Measurements from ENCODE around the gene ZBTB21.
A peak's percentile ranks its signal among the peaks of the same experiment; 100 is the strongest.
"Not testable (repeated sequence)": the region's sequence is repeated elsewhere in the genome, so short reads cannot be mapped to it uniquely, and the experiment has no call there.

Gene ZBTB21

GRCh38 chr21:42016364-42016985 is 6.3 kb upstream of the ZBTB21 start:
- no peak for DNase-seq

- DNase-seq, result peak; percentile 72 to 84
These were observed 3.8 kb upstream of the ZBTB21 start for GRCh38 chr21:42013931-42014330.

- DNase-seq, result no peak
These were observed 3.2 kb upstream of the ZBTB21 start for GRCh38 chr21:42013376-42013775.

DNA sequence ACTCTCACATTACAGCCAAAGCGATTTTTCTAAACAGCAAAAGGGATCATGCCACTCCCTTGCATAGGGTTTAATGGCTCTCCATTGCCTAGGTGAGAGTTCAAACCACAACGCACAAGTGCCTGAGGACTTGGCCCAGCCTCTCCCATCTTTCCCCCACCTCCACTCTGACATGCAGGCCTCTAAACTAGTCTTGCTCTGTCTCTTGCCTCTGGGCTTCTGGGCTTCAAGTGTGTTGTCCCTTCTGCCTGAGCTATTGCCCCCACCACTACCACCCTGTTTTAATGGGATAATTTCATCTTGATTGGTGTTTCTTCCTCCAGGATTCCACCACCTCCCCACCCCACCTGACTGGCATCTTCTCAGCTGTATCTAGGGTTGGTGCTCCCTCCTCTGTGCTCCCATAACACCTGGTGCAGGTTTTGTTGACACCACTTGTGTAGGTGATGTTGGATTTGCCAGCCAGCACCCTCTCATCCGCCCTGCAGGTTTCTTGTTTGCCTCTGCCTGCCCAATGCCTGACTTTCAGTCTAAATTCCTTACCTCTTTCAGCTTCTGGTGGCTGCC is 2.7 kb upstream of the ZBTB21 start:
- DNase-seq, result no peak

GRCh38 chr21:42012344-42012743 is 2.2 kb upstream of the ZBTB21 start:
- DNase-seq, result no peak

DNA sequence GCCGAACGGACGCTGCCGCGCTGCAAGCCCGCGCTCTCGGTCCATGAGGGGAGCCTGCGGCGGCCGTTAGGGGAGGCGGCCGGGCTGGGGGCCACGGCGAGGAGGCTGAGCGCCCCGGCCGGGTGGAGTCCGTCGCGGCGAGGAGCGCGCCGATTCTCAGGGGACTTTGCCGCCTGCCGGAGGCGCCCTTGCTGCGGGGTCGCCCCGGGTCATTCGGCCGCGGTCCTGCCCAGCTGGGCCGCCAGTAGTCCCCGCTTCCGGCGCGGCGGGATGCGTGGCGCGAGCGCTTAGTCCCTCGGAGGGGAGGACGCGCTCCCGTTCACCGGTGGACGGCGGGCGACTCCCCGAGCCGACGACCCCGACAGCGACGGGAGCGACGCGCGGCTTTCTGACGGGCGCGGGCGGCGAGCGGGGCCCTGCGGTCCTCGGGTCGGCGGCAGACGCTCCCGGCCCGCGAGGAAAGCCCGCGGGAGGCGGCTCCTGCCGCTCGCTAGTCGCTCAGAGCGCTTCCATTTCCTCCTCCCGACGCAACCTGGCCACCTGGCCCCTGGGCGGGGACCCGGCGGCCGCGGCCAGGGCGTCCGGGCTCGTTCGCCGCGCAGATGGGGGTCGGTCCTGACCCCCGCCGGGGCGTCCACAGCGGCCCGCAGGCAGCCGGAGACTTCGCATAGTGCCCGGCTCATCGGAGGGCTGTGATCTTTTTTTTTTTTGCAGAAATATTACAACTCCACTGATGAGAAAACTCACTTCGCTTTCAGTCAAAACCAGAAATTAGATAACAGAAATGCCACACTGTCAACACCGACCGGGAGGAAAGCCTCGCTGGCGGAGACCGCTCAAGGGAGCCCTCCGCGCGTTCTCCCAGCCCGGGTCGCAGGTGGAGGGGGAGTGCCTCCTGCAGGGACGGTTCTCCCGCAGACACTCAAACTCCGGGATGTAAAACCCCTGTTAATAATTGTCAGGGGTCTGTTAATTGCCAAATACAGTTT is 641 bp upstream of the ZBTB21 start:
- DNase-seq, result peak; percentile 21 to 79

- peak; percentile 28 to 85 for DNase-seq
These were observed 936 bp downstream of the ZBTB21 start for GRCh38 chr21:42009018-42009830.

GRCh38 chr21:42007356-42007940 is 2.7 kb downstream of the ZBTB21 start:
- DNase-seq, result no peak

DNA sequence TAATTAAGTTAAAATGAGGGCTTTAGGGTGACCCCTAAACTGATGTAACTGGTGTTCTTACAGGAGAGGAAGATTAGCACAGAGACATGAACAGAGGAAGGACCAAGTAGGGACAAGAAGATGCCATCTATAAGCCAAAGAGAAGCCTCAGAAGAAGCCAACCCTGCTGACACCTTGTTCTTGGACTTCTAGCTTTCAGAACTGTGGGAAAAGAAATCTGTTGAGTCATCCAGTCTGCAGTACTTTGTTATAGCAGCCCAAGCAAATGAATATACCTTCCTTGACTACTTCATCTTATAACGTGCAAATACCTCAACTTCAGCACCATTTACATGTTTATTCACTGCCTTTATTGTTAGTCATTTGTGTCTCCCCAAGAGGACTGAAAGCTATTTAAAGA is 3.4 kb downstream of the ZBTB21 start:
- no peak for DNase-seq

GRCh38 chr21:42004406-42005199 is 5.6 kb downstream of the ZBTB21 start:
- DNase-seq, result no peak

DNA sequence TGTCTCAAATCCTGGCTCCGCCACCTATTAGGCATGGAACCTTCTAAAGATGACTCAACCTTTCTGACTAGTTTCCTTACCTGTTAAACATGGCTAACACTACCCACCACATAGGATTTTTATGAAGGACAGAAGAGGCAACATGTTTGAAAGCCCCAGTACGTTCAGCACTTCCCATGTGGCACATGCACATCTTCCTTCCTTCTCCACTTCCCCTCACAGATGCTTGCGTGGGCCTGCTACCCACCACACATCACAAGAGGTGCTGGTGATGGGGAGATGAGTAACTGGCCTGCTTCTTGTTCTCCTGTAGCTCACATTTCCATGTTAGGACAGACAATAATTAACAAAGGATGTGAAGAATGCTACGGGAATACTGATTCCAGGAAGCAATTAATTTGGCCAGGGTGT is 7.1 kb downstream of the ZBTB21 start:
- no peak for DNase-seq

DNA sequence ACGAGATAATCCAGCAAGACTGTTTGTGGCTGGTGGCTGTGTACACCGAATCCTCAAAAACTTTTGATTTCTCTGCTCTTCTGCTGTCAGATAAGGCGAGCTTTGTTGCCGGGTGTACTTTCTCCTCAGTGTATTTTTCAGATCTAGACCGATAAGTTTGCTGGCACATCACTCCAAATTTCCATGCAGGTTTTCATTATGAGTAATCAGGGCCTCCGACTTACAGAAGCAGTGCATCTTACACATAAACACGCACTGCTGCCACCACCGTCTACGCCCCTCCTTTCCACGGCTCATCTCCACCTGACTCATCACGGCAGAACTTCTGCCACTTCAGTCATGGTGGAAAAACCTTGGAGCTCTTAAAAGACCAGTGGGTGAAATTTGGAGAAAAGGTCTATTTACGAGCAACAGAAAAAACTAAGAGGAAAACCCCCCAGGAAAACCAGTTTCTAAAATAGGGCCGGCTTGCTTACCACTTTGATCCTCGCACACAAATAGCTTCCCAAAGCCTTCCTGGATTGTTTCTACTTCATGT is 7.7 kb downstream of the ZBTB21 start:
- no peak for DNase-seq

DNA sequence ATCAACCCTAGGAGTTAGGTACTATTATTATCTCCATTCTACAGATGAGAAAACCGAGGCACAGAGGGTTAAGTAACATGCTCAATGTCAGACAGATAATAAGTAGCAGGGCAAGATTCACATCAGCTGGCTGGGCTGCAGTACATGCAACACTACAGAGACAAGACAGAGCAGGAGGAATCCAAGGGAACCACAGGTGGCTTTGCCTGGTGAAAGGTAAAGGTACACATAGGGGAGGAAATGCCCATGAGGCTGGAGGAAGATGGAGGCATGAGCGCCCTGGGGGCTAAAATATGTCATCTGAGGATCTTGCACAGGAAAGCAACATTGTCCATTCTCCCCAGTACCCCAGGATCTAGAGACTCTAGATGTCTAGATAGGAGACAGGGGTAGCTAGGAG is 8.4 kb downstream of the ZBTB21 start:
- no peak for DNase-seq

DNA sequence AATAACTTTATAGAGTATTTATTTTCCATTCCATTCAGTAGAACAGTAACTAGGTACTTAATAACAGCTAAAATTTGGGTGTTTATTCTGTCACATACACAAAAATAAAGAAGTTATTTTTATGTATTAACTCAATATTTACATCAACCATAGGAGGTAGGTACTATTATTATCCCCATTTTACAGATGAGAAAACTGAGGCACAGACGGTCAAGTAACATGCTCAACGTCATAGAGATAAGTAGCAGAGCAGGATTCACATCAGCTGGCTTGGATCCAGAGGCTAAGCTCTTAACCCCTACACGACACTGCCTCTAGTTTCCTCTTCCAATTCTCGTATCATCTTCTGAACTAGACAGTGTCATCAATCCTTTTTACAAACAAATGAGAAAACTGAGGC is 9.3 kb downstream of the ZBTB21 start:
- DNase-seq, result no peak

DNA sequence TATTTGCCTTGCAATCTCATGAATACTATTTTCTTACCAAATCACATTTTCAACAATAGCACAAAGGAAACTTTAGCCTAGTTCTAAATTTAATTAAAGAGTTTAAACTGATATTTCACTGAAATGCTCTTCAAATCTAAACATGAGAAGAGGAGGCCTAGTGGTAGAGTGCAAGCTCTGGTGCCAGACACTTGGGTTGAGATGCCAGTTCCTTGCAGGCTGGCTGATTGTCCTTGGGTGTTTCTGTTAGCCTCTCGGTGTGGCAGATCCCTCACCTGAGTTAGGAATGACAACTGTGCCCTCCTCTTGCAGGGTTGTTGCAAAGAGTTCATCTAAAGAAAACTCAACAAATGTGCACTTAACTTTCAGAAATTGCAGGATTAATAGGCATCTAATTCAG is 12.5 kb downstream of the ZBTB21 start:
- DNase-seq, result no peak

- DNase-seq, result no peak
These were observed 14.6 kb downstream of the ZBTB21 start for GRCh38 chr21:41995577-41995976.

DNA sequence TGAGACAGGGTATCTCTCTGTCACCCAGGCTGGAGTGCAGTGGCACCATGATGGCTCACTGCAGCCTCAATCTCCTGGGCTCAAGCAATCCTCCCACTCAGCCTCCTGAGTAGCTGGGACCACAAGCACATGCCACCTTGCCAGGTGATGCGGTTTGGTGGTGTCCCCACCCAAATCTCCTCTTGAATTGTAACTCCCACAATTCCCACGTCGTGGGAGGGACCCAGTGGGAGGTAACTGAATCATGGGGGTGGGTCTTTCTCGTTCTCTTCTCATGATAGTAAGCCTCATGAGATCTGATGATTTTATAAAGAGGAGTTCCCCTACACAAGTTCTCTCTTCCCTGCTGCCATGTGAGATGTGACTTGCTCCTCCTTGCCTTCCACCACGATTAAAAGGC is 15.5 kb downstream of the ZBTB21 start:
- DNase-seq, result not testable (repeated sequence)

DNA sequence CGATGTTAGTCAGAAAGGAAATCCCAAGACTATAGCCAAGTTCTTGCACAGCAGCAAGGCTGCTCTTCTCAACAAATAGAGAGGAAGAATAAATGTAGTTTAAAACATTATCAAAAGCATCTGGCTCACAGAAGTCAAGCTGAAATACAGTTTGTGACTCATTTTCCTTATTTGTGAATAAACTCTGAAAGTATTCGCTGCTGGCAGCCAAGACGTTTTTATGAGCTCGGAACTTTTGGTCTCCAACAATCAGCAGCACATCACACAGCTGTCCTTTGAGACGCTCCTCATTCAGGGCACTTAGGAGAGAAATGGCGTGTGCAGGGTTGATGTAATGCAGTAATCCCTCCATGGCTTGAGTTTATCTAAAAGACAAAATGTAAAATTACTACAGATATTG is 16.4 kb downstream of the ZBTB21 start:
- no peak for DNase-seq

DNA sequence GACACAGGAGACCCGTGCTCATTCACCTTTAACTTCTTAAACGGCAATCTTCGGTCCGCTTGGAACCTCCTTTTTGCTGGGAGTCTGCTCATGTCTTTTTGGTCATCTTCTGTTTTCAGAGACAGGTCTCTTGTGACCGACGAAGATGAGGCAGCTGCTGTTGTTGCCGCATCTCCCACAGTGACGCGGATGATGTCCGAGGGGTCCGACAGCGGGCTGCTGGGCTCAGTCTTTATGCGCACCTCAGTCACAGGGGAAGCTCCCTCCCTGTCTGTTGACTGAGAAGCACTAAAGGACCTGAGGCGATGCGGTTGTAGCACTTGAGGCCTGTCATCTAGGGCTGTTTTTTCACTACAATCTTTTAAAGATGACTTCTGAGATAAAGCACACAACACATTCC is 17.6 kb downstream of the ZBTB21 start:
- DNase-seq, result no peak

DNA sequence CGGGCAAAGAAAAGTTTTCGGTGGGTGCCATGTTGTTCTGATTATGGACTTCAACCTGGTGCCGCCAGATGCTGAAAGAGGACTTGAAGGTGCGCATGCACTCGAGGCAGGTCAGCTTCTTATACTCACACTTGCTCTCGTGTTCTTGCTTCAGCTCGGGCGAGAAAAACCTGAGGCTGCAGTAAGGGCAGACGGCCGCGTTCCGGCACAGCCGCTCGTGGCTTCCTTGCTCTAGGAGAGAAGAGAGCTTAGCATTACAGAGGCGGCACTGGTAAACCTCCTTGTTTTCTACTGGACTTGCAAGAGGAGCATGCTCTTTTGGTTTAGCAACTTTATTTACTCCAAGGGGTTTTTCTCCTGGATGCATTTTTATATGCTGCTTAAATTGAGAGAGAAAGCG is 18.5 kb downstream of the ZBTB21 start:
- no peak for DNase-seq

DNA sequence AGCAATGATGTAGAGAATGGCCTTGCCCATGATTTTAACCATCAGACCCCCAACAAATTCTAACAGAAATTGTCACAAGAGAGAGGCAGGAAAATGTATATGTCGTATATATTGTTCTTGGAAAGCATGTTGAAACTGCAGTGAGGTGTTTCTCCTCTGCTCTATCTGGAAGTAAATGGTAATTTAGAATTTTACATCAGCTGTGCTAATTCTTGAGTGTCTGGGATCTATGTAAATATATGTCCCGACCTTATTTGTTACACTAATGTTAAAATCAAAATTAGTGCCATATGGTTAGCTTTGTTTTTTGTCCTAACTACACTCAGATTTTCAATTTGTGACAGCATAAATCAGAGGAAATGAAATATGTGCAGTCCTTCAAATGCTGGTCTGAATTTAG is 20.5 kb downstream of the ZBTB21 start:
- no peak for DNase-seq

GRCh38 chr21:41987310-41987709 is 22.9 kb downstream of the ZBTB21 start:
- DNase-seq, result no peak
